ENCODE results near the gene PROKR2.

The PROKR2 gene

DNA sequence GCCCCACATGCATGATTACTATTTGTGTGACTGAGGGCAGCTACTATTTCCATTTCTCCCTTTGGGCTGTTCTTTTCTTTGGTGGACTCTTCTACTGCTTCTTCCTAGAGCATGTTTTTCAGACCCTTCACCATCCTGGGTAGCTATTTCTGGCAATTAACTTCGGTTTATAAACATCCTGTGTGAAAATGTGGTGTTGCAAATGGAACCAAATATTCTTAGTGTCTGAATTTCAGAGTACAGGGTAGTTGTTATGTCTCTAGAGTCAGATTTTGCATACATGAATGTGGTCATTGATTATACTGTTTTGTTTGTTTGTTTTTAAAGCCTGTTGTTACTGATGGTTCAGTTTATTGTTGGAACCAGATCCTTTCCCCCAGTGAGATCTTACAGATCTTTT lies 49.7 kb downstream of the PROKR2 start:
- H3K4me1 ChIP-seq (ENCODE audit: insufficient read depth, low read length), result no peaks in the 10 kb centered on the region
- H3K36me3 ChIP-seq (ENCODE audit: insufficient read depth, low read length), result no peaks in the 10 kb centered on the region
- no peak for ATAC-seq (ENCODE audit: insufficient read depth, low read depth)

More for the DNA sequence above, 49.7 kb downstream of the PROKR2 start:
- H2AFZ ChIP-seq (ENCODE audit: low read depth, low read length), result no peak overlapping the region
- H3K27ac ChIP-seq (ENCODE audit: low read length), result no peak overlapping the region
- TF ChIP-seq, protein P1, sequence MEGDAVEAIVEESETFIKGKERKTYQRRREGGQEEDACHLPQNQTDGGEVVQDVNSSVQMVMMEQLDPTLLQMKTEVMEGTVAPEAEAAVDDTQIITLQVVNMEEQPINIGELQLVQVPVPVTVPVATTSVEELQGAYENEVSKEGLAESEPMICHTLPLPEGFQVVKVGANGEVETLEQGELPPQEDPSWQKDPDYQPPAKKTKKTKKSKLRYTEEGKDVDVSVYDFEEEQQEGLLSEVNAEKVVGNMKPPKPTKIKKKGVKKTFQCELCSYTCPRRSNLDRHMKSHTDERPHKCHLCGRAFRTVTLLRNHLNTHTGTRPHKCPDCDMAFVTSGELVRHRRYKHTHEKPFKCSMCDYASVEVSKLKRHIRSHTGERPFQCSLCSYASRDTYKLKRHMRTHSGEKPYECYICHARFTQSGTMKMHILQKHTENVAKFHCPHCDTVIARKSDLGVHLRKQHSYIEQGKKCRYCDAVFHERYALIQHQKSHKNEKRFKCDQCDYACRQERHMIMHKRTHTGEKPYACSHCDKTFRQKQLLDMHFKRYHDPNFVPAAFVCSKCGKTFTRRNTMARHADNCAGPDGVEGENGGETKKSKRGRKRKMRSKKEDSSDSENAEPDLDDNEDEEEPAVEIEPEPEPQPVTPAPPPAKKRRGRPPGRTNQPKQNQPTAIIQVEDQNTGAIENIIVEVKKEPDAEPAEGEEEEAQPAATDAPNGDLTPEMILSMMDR (IDR thresholded peaks at IDR 0.05; ENCODE audit: borderline replicate concordance, extremely low read depth, low read length, poor library complexity, severe bottlenecking), result no peak
- TF ChIP-seq EZH2 (IDR thresholded peaks at IDR 0.05; ENCODE audit: borderline replicate concordance, low read depth, low read length, severe bottlenecking), result no peak
- no peaks in the 10 kb centered on the region for H3K9me3 ChIP-seq (ENCODE audit: insufficient read depth, low read length, severe bottlenecking)
- H3K27me3 ChIP-seq (ENCODE audit: insufficient read depth, low read length, poor library complexity), result peaks cover 17% of the 10 kb centered on the region
- H3K79me2 ChIP-seq (ENCODE audit: insufficient read depth, low read length), result no peaks in the 10 kb centered on the region
- no peak overlapping the region for H3K9ac ChIP-seq (ENCODE audit: low read depth, low read length)
- no peaks in the 10 kb centered on the region for H4K20me1 ChIP-seq (ENCODE audit: insufficient read depth, low read length)
- H3K4me2 ChIP-seq (ENCODE audit: insufficient read depth, low read length), result no peak overlapping the region
- no peak overlapping the region for H3K4me3 ChIP-seq (ENCODE audit: low read depth in 1 of 2, low read length in 2 of 2)
- DNase-seq, result no peak
